HG03521 (cell line): ENCODE data around the gene PCIF1.

Experiments used
- ATAC-seq: cut with Tn5 transposase; IDR thresholded peaks from one replicate; pipeline ENCODE4 v1.9.1; 2021; ENCODE audit warnings: mild to moderate bottlenecking, moderate library complexity; ENCODE audit not compliant: unreplicated experiment

The PCIF1 gene

GRCh38 chr20:45904583-45905504 is 29.6 kb upstream of the PCIF1 start:
- ATAC-seq = no peak

GRCh38 chr20:45905505-45906079 is 28.9 kb upstream of the PCIF1 start:
- ATAC-seq = no peak

- ATAC-seq = no peak
Observed at GRCh38 chr20:45907219-45907948, 27.1 kb upstream of the PCIF1 start.

GRCh38 chr20:45908084-45908483 is 26.4 kb upstream of the PCIF1 start:
- ATAC-seq = no peak

- no peak for ATAC-seq
Observed at GRCh38 chr20:45909336-45909808, 25.1 kb upstream of the PCIF1 start.

- ATAC-seq = no peak
Observed at GRCh38 chr20:45909817-45910669, 24.4 kb upstream of the PCIF1 start.

- peak; percentile 90 for ATAC-seq
Observed at GRCh38 chr20:45910670-45911485, 23.6 kb upstream of the PCIF1 start.

- ATAC-seq = no peak
Observed at GRCh38 chr20:45911486-45912343, 22.8 kb upstream of the PCIF1 start, which contains the start of gene PLTP. Gene PLTP (minus strand): TSS chr20:45912155. CDS start chr20:45911452, 703 bp downstream.

GRCh38 chr20:45912344-45912682 is 22.2 kb upstream of the PCIF1 start:
- ATAC-seq = no peak

GRCh38 chr20:45913116-45913515 is 21.4 kb upstream of the PCIF1 start:
- ATAC-seq = no peak

- ATAC-seq = no peak
Observed at GRCh38 chr20:45917790-45918141, 16.7 kb upstream of the PCIF1 start.

GRCh38 chr20:45918182-45918737 is 16.2 kb upstream of the PCIF1 start:
- no peak for ATAC-seq

GRCh38 chr20:45918779-45919537 is 15.5 kb upstream of the PCIF1 start:
- ATAC-seq = no peak

GRCh38 chr20:45919542-45920399 is 14.7 kb upstream of the PCIF1 start:
- no peak for ATAC-seq

- ATAC-seq = no peak
Observed at GRCh38 chr20:45920462-45921336, 13.8 kb upstream of the PCIF1 start.
